ENCODE data around the gene OR2G3. TPM values are rescaled to one million over a fixed set of nuclear protein-coding genes. Genes with fewer than 3 reads are reported as not detected.
A peak's percentile ranks its signal among the peaks of the same experiment; 100 is the strongest.

OR2G3 gene
- total RNA-seq, 1 donor from 2014 or later, result not detected

- Histone ChIP-seq H3K9me3 (no peaks in the 10 kb centered on the region), H3K4me1 (no peaks in the 10 kb centered on the region), H3K36me3 (no peaks in the 10 kb centered on the region), H3K27ac (no peak overlapping the region), H3K4me3 (no peak overlapping the region), H3K27me3 (no peaks in the 10 kb centered on the region)
- DNase-seq (ENCODE audit: extremely low spot score in 2 of 2), result no peak
- intact Hi-C loops (cut with DNase I), result no loop called here
- TF ChIP-seq CTCF (IDR thresholded peaks at IDR 0.05), result no peak
- TF ChIP-seq POLR2AphosphoS5 (IDR thresholded peaks at IDR 0.05; ENCODE audit: insufficient read depth in 1 of 2, low read depth in 1 of 2), result no peak
- TF ChIP-seq POLR2A (IDR thresholded peaks at IDR 0.05), result no peak
Observed at GRCh38 chr1:247574664-247575063, 30.7 kb upstream of the OR2G3 start.

GRCh38 chr1:247576514-247576913 lies 28.9 kb upstream of the OR2G3 start:
- Histone ChIP-seq H3K9me3 (no peaks in the 10 kb centered on the region), H3K4me3 (no peak overlapping the region), H3K27me3 (no peaks in the 10 kb centered on the region), H3K4me1 (no peaks in the 10 kb centered on the region), H3K36me3 (no peaks in the 10 kb centered on the region), H3K27ac (no peak overlapping the region)
- no peak for TF ChIP-seq POLR2A (IDR thresholded peaks at IDR 0.05)
- TF ChIP-seq POLR2AphosphoS5 (IDR thresholded peaks at IDR 0.05; ENCODE audit: insufficient read depth in 1 of 2, low read depth in 1 of 2), result no peak
- peak in 1 of 3 experiments; percentile 9 for TF ChIP-seq CTCF (IDR thresholded peaks at IDR 0.05)
- no peak for DNase-seq (ENCODE audit: extremely low spot score in 2 of 2)
- intact Hi-C loops (cut with DNase I), result no loop called here

GRCh38 chr1:247578946-247579460 lies 26.4 kb upstream of the OR2G3 start:
- no peak overlapping the region for H3K4me3 ChIP-seq
- TF ChIP-seq POLR2AphosphoS5 (IDR thresholded peaks at IDR 0.05; ENCODE audit: insufficient read depth in 1 of 2, low read depth in 1 of 2), result no peak
- TF ChIP-seq CTCF (IDR thresholded peaks at IDR 0.05), result no peak
- no peak for TF ChIP-seq POLR2A (IDR thresholded peaks at IDR 0.05)
- no peak overlapping the region for H3K27ac ChIP-seq
- H3K4me1 ChIP-seq, result no peaks in the 10 kb centered on the region
- intact Hi-C loops (cut with DNase I), result no loop called here
- no peaks in the 10 kb centered on the region for H3K27me3 ChIP-seq
- no peaks in the 10 kb centered on the region for H3K9me3 ChIP-seq
- H3K36me3 ChIP-seq, result no peaks in the 10 kb centered on the region
- DNase-seq (ENCODE audit: extremely low spot score in 2 of 2), result no peak

GRCh38 chr1:247588060-247588459 lies 17.3 kb upstream of the OR2G3 start, which contains the start of gene OR2G2:
Gene OR2G2, plus strand, starts transcription at chr1:247588360. Its CDS starts 0 bp downstream, at chr1:247588360.
- TF ChIP-seq POLR2AphosphoS5 (IDR thresholded peaks at IDR 0.05; ENCODE audit: insufficient read depth in 1 of 2, low read depth in 1 of 2), result no peak
- no peak for TF ChIP-seq CTCF (IDR thresholded peaks at IDR 0.05)
- Histone ChIP-seq H3K4me3 (no peak within 1 kb of the TSS), H3K27ac (no peak within 1 kb of the TSS), H3K9me3 (no peaks in the 10 kb centered on the region), H3K4me1 (no peaks in the 10 kb centered on the region), H3K27me3 (no peaks in the 10 kb centered on the region), H3K36me3 (no peaks in the 10 kb centered on the region)
- no peak for DNase-seq (ENCODE audit: extremely low spot score in 2 of 2)
- intact Hi-C loops (cut with DNase I), result no loop called here

- TF ChIP-seq POLR2AphosphoS5 (IDR thresholded peaks at IDR 0.05; ENCODE audit: insufficient read depth in 1 of 2, low read depth in 1 of 2) (no peak), POLR2A (IDR thresholded peaks at IDR 0.05) (no peak), CTCF (IDR thresholded peaks at IDR 0.05) (no peak)
- no peak overlapping the region for H3K4me3 ChIP-seq
- intact Hi-C loops (cut with DNase I), result no loop called here
- no peaks in the 10 kb centered on the region for H3K9me3 ChIP-seq
- no peaks in the 10 kb centered on the region for H3K36me3 ChIP-seq
- H3K27me3 ChIP-seq, result no peaks in the 10 kb centered on the region
- H3K27ac ChIP-seq, result no peak overlapping the region
- DNase-seq (ENCODE audit: extremely low spot score in 2 of 2), result no peak
- H3K4me1 ChIP-seq, result no peaks in the 10 kb centered on the region
Observed at GRCh38 chr1:247613405-247613804, 8.0 kb downstream of the OR2G3 start.

Measured in vagina (tissue), 2 donors.